Cerebellar cortex (tissue), 1 donor: ENCODE results near the gene NRL.
"Not testable (repeated sequence)": the region's sequence is repeated elsewhere in the genome, so short reads cannot be mapped to it uniquely, and the experiment has no call there.

Experiments
- DNase-seq: peaks from one replicate; pipeline ENCODE4 v3.0.0-alpha.2; 2015; ENCODE audit warnings: low spot score

Gene NRL

GRCh38 chr14:24123424-24124417 lies 9.0 kb upstream of the NRL start:
- DNase-seq: no peak

- no peak for DNase-seq
Observed at GRCh38 chr14:24122898-24123297, 8.1 kb upstream of the NRL start.

- no peak for DNase-seq
Observed at GRCh38 chr14:24122416-24122815, 7.7 kb upstream of the NRL start.

GRCh38 chr14:24121210-24121609 lies 6.5 kb upstream of the NRL start:
- DNase-seq: no peak

- DNase-seq: no peak
Observed at GRCh38 chr14:24119691-24120090, 4.9 kb upstream of the NRL start.

GRCh38 chr14:24117179-24117578 lies 2.4 kb upstream of the NRL start:
- DNase-seq: no peak

- DNase-seq: no peak
Observed at GRCh38 chr14:24116128-24116814, 1.5 kb upstream of the NRL start.

GRCh38 chr14:24115422-24116127 lies 826 bp upstream of the NRL start:
- no peak for DNase-seq

GRCh38 chr14:24113801-24114531 lies 783 bp downstream of the NRL start:
- DNase-seq: peak; percentile 94

GRCh38 chr14:24113379-24113800 lies 1.4 kb downstream of the NRL start:
- DNase-seq: no peak

- DNase-seq: no peak
Observed at GRCh38 chr14:24110523-24110922, 4.2 kb downstream of the NRL start.

- DNase-seq: no peak
Observed at GRCh38 chr14:24110060-24110459, 4.7 kb downstream of the NRL start.

- no peak for DNase-seq
Observed at GRCh38 chr14:24108336-24108874, 6.3 kb downstream of the NRL start.

- no peak for DNase-seq
Observed at GRCh38 chr14:24106672-24107271, 8.0 kb downstream of the NRL start.

GRCh38 chr14:24105609-24106239 lies 9.0 kb downstream of the NRL start:
- DNase-seq: not testable (repeated sequence)

- no peak for DNase-seq
Observed at GRCh38 chr14:24103451-24103850, 11.3 kb downstream of the NRL start.

GRCh38 chr14:24102357-24103048 lies 12.2 kb downstream of the NRL start:
- no peak for DNase-seq

GRCh38 chr14:24100982-24101494 lies 13.7 kb downstream of the NRL start:
- no peak for DNase-seq

GRCh38 chr14:24100197-24100981 lies 14.4 kb downstream of the NRL start:
- no peak for DNase-seq
